HTR-8/SVneo (cell line): ENCODE results near the gene ERVK3-1.
"Not testable (repeated sequence)": the region's sequence is repeated elsewhere in the genome, so short reads cannot be mapped to it uniquely, and the experiment has no call there.

Experiments
- DNase-seq: peaks from one replicate; pipeline ENCODE4 v3.0.0; 2011; ENCODE audit warnings: low spot score, mixed read lengths; ENCODE audit not compliant: insufficient read length
- FAIRE-seq: peaks from 2 replicates; lab custom pipeline; 2011; peaks lifted over from hg19 to GRCh38; lab: Jason Lieb, UNC

ERVK3-1 gene, protein sequence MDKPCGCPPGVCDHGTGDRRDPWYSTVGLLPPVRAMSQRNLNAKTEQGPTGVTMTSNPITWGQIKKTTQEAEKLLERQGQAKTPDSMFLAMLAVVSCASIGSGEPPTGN

DNA sequence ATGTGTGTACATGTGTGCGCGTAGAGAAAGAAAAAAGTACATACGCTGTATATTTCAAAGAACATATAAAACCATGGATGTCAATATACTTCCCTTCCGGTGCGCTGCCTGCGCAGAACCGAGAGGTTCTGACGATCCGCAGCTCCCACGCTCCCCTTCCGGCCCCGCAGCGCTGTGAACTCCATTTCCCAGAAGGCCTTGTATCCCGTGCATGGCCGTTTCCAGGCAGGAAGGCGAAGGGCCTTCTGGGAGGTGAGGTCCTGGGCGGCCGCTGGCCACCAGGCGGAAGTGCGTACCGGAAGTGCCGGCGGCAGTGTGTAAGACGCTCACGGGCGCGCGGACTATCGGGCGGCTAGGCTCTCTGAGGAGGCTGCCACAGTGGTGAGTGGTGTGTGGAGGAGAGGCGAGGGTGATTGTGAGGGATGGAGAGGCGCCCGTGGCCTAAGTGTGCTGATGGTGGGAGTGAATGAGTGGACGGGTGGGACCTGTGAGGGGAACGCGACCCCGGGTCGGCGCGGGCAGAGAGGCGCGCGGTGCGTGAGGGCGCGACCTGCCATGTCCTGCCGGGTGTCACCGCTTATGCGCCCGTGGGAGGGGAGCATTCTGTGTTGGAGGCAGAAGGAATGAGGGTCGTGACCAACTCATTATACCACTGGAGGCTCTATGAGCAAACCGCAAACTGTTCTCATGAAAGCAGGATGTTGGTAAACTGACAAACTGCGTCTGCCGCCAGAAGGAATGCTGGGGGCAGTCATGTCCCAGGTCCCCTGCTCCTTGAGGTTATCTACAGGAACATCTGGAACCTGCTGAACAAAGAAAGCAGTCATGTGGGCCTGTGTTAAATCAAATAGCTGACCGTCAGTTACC is at the start of gene ERVK3-1:
TSS of gene ERVK3-1 (plus strand) at position 313 of the 867 bp plus-strand sequence. CDS start 6,792 bp downstream, outside the sequence.
- DNase-seq (peak; percentile 95), FAIRE-seq (peak; percentile 98)

DNA sequence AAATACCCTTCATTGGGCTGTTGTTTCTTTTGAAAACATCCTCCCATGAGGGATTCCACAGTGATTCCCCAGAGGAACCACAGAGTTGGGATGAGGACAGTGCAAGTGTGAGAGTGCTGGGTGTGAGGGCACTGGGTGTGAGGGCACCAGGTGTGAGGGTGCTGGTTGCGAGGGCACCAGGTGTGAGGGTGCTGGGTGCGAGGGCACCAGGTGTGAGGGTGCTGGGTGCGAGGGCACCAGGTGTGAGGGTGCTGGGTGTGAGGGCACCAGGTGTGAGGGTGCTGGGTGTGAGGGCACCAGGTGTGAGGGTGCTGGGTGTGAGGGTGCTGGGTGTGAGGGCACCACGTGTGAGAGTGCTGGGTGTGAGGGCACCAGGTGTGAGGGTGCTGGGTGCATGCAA is 46.9 kb upstream of the ERVK3-1 start:
- DNase-seq, FAIRE-seq: not testable (repeated sequence)

DNA sequence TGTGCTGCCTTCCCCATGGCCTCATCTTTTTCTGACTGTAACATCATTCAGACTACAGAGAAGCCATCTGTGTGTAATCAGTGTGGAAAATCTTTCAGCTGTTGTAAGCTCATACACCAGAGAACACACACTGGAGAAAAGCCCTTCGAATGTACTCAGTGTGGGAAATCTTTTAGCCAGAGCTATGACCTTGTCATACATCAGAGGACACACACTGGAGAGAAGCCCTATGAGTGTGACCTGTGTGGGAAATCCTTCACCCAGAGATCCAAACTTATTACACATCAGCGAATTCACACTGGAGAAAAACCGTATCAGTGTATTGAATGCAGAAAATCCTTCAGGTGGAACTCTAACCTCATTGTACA is 43.6 kb upstream of the ERVK3-1 start:
- no peak for FAIRE-seq
- no peak for DNase-seq

GRCh38 chr19:58261968-58262921 is 42.9 kb upstream of the ERVK3-1 start:
- FAIRE-seq (no peak), DNase-seq (no peak)

DNA sequence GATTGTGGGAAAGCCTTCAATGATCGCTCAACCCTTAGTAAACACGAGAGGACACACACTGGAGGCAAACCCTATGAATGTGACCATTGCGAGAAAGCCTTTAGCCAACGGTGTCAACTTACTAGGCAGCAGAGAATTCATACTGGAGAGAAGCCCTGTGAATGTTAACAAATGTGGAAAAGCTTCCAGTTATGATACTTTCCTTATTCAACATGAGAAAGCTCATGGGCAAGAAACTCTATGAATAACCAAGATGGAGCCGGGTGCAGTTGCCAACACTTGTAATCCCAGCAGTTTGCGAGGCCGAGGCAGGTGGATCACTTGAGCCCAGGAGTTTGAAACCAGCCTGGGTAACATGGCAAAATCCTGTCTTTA is 42.3 kb upstream of the ERVK3-1 start:
- FAIRE-seq, result no peak
- no peak for DNase-seq

DNA sequence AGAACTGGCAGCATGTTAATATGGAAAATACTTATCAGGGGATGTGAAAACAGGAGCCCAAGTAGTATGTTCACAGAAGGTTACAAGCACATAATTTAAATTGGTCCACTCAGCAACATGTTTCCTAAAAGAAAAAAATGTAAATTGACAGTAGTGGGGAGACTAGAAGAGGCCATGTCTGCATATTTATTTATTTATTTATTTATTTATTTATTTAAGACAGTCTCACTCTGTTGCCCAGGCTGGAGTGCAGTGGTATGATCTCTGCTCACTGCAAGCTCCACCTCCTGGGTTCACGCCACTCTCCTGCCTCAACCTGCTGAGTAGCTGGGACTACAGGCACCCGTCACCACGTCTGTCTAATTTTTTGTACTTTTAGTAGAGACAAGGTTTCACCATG is 40.1 kb upstream of the ERVK3-1 start:
- no peak for DNase-seq
- no peak for FAIRE-seq

- no peak for DNase-seq
- no peak for FAIRE-seq
These were observed 36.8 kb upstream of the ERVK3-1 start for GRCh38 chr19:58268344-58268743.

DNA sequence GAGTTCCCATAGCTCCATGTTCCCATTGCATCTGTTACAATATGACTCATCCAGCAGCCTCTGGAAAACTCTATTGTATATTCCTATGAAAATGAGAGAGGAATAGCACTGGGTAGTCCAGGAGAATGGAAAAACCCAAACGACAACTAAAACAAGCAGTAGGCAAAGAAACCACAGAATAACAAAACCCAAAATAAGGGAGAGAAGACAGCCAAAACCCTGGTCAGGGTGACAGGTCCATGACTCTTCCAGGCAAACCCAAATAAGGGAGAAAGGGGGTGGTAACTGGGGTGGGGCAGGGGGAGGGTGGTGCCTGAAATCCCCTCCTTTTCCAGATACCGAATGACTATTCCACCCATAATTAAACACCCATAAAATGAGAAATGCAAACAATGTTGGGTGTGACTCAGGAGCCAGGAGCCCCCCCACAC is 30.4 kb upstream of the ERVK3-1 start:
- DNase-seq (peak; percentile 15), FAIRE-seq (no peak)

GRCh38 chr19:58275564-58275963 is 29.6 kb upstream of the ERVK3-1 start:
- FAIRE-seq, result no peak
- no peak for DNase-seq

GRCh38 chr19:58277197-58277596 is 28.0 kb upstream of the ERVK3-1 start:
- DNase-seq, result no peak
- FAIRE-seq, result no peak

GRCh38 chr19:58277748-58278540 is 27.2 kb upstream of the ERVK3-1 start:
- DNase-seq (no peak), FAIRE-seq (no peak)

DNA sequence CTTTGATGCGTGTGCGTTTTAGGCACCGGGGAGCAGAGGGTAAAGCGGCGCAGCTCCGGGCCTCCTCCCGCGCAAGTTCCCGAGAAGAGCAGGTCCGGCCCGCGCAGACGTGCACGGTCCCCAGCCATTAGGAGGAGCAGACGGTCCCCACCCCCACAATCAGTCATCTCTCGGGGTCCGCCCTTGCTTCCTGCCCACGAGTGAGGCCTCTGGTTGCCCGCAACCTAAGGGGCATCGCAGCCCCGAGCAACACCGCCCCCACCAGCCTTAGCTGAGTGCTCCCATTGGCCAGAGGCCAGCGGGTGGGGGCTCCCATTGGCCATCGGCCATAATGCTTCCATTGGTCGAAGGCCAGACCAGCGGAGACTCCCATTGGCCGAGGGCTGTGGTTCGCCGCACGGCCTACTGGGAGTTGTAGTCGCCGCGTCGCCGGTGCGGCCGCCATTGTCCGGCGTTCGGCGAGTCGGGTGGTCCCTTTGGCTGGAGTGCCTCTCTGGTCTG is 26.6 kb upstream of the ERVK3-1 start, which contains the start of gene ZNF8:
TSS of gene ZNF8 (plus strand) at position 415 of the 501 bp plus-strand sequence. CDS start 127 bp downstream, outside the sequence.
- DNase-seq (peak; percentile 99), FAIRE-seq (peak; percentile 96)

- FAIRE-seq (no peak), DNase-seq (peak; percentile 71)
These were observed 25.9 kb upstream of the ERVK3-1 start for GRCh38 chr19:58279042-58279924.

DNA sequence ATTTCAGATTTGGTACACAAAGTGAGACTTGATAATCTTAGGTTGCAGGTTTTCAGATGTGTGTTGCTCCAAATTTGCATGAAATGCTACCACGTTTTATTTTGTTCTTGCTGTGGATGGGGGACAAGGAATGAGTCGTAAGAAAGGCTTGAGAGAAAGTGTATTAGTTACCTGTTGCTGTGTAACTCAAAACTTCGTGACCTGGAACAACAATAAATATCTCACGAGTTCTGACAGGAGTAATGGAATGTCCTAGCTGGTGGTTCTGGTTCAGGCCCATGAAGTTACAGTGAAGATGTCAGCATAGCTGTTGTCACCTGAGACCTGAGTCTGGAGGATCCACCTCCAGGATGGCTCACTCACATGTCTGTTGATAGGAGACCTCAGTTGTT is 25.3 kb upstream of the ERVK3-1 start:
- FAIRE-seq (no peak), DNase-seq (no peak)

DNA sequence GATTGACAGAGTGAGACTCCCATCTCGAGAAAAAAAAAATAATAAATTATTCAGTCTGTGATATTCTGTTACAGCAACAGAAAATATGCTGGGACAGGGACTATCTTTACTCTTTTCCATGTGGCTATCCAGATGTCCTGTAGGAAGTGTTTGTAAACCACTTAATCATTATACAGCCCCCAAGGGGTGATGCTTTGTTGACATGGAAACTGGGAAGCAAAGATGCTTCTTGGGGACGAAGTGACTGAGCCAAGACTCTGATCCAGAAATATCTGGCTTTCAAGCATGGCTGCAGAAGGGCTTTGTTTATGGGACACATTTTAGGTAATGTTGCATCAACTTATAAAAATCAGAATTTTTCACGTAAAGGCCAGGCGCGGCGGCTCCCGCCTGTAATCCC is 21.0 kb upstream of the ERVK3-1 start:
- FAIRE-seq, result no peak
- no peak for DNase-seq

- DNase-seq, result no peak
These were observed 13.2 kb upstream of the ERVK3-1 start for GRCh38 chr19:58291943-58292342.

GRCh38 chr19:58294743-58295374 is 10.3 kb upstream of the ERVK3-1 start:
- no peak for DNase-seq

More at GRCh38 chr19:58291943-58292342, 13.2 kb upstream of the ERVK3-1 start:
- FAIRE-seq, result no peak

GRCh38 chr19:58296104-58296503 is 9.1 kb upstream of the ERVK3-1 start:
- DNase-seq (no peak), FAIRE-seq (no peak)

More at GRCh38 chr19:58294743-58295374, 10.3 kb upstream of the ERVK3-1 start:
- FAIRE-seq, result no peak
